HG03064 (cell line): Measurements from ENCODE around the gene SCUBE1.

ENCODE experiments used
- ATAC-seq: cut with Tn5 transposase; IDR thresholded peaks from one replicate; pipeline ENCODE4 v1.9.1; 2021; ENCODE audit warnings: low read depth; ENCODE audit not compliant: unreplicated experiment

The SCUBE1 gene

DNA sequence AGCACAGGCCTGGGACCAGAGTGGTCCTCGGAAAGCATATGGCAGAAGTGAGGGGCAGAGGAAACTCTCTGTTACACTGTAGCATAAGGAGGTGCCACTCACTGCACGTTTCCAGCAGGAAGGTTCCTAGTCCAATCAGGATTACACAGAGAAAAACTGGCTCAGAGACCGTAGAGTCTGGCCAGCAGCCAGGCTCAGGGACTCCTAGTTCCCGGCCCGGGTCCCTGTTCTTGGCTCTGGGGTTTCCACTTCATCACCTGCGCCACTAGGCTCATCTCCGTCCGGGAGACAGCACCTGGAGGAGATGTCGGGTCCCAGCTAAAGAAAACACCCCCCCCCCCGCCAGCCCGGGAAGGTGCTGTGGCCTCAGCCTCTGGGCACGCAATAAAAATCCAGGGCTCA lies 157.3 kb downstream of the SCUBE1 start:
- ATAC-seq, result no peak

DNA sequence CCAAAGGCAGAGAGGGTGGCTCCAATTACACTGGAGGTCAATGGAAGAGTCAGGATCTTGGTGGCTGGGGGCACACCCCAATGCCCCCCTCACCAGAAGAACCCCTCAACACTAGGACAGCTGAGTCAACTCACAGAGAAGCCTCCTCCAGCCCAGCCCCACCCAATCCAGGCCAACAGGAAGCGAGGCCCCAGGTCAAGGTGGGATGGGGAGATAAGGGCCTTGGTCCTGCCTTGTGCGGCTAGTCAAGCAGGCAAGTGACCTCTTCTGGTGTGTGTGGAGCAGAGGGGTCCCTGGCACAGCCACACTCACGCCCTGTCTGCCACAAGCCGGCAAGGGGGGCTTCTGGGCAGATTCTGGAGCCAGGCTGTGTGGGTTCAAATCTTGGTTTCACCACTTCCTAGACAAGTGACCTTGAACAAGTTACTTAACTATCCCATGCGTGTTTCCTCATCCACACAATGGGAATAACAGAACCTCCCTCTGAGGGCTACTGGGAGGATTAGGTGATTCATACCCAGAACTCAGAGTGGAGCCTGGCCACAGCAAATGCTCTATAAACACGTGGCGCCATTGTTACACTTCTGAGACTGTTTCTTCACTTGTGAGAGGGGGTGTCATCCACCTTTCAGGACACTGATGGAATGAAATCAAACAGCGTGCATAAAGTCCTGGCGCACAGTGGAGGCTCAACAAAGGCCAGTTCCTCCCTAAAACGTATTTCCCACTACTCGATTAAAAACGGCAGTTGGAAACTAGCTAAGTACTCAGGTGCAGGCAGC lies 159.5 kb downstream of the SCUBE1 start:
- ATAC-seq, result no peak

DNA sequence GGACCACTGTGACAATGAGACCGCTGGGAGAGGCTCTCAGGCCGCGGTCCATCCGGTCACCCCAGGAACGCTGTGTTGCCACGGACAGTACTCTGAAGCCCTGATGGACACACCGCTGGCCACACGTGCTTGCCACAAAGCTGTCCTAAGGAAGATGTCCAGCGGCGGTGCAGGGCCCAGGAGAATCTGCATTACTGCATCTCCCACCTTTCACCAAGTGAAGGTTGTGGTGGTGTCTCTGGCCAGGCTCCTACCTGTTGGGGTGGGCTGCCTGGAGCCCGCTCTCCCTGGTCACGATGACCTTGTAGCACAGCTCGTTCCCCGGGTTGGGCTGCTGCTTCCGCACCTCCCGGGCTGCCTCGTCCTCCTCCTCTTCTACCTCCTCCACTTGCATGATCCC lies 160.4 kb downstream of the SCUBE1 start:
- no peak for ATAC-seq

DNA sequence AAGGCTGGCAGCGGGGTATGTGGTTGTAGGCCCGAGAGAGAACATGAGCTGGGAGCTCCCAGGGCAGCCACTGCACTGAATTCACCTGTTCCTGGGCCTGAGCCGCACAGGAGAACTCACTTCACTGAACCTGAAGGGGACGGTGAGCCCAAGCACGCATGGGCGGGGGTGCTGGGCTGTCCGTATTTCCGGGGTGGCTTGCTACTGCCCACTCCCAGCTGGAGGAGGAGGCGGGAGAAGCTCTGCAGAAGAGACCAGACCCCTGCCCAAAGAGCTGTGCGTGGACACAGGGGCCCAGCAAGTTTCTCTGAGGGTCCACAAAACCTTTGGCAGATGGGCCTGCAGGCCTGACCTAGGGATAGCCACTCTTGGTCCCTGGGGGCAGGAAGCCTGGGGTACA lies 161.1 kb downstream of the SCUBE1 start:
- no peak for ATAC-seq

DNA sequence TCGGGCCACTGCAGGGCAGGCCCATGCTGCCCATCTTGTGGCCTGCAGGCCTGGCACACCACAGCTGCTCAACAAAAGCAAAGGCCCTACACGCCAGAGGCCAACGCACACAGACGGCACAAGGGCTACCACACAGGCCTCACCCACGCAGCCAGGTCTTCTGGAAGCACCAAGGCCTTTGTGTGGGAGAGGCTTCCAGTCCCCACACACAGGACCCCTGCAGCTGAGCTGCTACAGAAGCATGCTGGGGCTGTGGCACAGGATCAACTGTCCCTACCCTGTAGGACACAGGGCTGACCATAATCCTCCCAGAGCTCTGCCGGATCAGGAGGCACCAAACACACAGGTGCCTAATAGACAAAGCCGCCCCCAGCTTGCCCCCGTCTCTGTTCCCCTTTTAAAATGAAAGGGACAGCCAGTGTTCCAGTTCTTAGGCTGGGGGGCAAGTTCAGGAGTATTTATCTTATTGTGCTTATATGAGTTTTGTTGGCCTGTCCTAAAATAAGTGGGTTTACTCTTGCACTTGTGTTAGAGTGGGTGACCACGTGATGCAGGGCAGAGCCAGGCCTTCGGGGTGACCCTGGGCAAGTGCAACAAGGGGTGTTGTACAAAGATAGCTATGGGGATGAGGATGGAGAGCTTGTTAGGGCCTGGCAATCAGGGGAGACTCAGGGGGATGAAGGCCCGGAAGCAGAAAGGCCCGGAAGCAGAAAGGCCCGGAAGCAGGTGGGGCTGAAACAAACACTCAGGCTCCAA lies 161.7 kb downstream of the SCUBE1 start:
- no peak for ATAC-seq

DNA sequence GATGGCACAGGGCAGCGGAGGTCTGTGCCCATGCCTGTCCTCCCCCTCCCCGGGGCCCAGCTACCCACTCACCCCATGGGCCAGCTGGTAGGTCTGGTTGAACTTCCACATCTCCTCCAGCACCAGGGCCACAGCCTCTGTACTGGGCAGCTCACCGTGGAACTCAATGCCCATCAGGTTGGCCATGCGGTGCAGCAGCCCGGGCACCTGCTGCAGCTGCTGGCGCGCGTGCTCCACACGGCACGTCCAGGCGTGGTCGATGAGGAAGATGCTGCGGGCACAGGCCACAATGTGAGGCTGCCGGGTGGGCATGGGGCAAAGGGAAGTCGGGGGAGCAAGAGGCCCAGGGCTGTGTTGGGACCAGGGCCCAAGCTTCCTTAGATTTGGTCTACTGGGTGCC lies 162.5 kb downstream of the SCUBE1 start:
- no peak for ATAC-seq

DNA sequence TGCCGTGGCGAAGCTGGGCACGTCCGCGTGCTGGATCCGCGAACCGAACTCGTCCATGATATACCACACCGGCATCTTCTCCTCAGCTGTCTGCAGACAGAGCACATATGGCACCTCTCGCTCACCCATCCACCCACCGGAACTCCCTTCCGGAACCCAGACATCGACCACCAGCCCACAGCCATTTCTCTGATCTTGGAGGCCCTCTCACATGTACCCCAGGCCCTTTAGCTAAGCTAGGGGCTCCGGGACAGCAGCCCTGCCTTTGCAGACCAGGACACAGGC lies 163.3 kb downstream of the SCUBE1 start:
- ATAC-seq, result no peak

DNA sequence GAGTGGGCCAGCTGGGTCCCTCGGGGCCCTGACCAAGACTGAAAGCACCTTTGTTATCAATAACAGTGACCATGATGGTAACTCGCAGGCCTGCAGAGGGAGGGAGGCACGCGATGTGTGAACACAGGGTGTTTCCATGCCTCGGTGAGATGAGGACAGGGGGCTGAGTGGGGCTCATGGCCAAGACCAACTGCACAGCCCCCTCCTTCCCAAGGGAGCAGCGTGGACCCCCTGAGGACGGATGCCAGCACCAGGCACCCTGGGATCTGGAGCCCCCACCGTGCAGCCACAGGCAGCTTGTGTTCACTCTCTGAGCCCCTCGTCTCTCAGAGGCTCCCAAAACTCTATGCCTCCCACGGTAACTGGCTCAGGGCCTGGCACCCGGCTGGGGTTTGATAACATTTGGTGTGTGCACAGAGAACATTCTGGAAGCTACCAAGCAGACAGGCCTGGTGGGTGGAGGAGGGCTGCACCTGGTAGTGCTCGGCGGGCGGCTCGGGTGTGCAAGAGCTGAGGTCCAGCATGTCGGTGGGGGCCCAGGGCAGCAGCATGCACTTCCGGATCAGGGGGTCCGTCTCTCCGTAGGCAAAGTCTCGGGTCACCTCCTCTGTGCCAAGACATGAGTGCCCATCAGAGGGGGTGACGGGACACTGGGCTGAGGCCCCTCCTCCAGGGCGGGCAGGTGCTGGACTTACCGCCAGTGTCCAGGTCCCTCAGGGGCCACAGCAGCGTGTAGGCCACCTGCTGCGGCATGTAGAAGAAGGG lies 163.8 kb downstream of the SCUBE1 start:
- no peak for ATAC-seq

DNA sequence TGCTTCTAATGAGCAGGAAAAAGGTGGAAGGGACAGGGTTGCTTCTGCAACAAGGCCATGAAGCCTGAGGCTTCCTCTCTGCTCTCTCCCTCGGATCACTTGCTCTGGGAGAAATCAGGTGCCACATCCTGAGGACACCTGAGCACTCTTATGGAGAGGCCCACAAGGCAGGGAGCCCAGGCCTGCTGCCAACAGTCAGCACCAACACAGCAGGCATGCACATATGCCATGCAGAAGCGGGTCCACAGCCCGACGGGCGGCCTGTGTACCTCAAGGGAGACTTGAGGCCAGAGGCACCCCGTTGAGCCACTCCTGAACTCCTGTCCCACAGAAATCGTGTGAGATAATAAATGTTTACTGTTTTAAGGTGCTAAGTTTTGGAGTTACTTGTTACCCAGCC lies 165.7 kb downstream of the SCUBE1 start:
- ATAC-seq, result no peak

DNA sequence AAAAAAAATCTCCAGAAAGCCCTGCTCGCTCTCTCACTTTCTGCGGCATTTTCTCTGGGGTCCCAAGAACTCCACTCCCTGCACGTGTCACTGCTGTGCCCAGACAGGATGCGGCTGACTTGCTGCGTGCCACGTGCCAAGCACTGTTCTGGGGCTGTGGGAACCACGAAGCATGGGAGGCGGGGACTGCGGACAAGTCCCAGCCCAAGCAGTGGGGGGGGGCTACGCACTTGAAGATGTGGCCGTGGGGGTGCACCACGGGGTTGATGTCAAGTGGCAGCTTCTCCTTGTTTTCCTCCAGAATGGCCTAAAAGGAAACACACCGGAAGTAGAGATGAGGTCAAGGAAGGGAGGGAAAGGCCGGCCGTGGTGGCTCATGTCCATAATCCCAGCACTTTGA lies 167.1 kb downstream of the SCUBE1 start:
- no peak for ATAC-seq

DNA sequence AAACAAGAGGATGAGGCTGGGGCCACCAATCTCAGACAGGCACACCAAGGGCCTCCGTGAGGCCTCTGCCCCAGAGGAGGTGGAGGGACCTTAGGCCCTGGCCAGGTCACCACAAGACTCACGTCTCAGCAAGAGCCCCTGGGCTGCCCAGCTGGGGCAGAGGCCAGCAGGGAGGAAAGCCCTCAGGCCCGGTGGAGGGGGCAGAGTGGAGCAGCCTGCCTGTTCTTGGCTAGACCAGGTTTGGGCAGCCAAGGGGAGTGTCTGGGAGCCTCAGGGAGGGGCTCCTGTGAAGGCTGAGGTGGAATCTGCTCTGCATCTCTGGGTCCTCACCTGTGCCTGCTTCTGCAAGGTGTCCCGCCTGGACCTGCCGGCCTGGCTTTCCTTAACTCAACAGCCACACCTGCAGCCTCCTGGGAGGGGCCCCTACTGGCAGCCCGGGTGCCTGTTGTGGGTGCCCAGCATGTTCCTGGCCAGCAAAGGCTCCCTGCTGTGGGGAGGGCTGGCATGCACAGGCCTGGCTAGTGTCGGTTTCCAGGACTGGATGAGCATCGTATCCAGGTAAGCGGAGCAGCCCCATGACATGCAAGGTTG lies 168.1 kb downstream of the SCUBE1 start:
- no peak for ATAC-seq

DNA sequence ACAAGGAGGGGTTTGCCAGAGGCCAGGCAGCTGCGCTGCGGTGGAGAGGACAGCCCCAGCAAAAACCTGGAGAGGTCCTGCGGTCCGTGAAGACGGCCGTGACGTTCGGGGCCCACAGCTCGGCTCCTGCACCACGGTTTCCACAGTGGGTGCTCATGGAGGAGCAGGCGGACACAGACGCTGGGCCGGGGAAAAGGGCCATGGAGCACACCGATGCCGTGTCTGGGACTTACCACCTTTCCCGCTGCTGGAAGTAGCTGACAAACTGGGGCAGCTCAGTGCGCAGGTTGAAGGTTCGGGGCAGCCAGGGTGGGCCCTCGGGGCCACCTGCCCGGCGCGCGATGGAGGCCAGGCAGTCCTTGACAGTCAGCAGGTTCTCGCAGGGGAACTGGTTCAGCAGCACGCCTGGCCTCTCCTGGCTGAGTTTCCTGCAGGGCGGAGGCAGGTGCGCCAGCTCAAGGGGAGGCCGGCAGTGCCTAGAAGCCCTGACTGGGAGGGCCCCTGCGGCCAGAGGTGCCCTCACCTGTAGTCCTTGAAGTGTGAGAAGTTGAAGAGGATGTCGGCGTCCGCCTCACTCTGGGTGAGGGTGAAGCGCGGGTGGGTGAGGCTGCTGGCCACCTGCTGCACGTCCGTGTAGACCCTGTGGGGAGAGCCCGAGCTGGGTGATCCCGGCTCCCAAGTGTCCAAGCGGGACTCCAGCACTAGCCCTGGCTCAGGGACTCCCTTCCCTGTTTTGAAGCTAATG lies 169.0 kb downstream of the SCUBE1 start:
- no peak for ATAC-seq

DNA sequence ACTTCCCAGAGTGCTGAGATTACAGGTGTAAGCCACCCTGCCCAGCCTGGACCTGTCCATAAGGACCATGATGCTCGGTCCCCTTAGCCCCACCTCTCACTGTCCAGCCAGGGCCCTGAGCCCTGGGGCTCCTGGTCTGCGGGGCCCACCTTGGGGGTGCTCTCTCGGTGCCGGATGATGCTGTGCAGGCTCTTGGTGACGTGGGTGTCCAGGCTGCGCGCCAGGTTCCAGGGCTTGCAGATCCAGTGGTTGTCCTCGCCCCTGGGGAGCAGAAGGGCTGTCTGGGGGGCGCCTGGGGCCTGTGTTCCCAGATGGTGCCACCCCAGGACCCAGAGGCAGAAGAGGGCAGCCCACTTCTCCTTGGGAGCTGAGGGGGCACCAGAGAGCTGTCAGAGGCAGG lies 169.6 kb downstream of the SCUBE1 start:
- ATAC-seq, result no peak

DNA sequence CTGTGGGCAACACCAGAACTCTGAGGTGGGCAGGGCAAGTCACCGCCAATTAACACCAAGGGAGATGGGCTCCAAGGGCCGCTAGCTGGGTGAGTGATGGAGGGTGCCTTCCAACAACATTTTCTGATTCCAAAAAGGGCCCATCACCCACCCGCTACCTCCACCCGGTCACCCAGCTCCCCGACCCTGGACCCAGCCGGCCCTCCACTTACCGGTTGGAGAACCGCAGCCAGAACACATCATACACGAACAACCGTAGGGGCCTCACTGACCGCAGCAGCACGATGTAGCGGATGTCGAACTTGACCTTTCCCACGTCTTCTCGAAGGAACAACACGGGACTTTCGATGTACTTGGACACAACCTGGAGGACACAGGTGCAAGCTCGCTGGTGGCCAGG lies 171.0 kb downstream of the SCUBE1 start:
- no peak for ATAC-seq

DNA sequence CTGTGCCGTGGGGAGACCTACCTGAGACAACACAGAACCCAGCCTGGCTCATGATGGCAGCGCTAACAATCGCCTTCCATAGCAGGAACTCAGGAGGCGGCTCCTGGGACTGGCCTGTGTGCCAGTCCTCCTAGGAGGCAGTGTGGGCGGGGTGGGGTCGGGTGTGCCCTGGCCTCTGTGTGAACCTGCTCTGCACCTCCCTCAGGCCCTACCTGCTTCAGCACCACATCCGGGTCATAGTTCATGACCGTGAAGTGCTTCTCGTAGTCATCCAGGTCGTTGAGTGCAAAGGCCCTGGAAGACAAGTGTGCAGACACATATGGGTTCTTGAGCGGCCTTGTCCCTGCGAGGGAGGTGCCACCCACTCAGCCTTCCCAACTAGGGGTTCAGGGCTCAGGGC lies 171.6 kb downstream of the SCUBE1 start:
- ATAC-seq, result no peak

DNA sequence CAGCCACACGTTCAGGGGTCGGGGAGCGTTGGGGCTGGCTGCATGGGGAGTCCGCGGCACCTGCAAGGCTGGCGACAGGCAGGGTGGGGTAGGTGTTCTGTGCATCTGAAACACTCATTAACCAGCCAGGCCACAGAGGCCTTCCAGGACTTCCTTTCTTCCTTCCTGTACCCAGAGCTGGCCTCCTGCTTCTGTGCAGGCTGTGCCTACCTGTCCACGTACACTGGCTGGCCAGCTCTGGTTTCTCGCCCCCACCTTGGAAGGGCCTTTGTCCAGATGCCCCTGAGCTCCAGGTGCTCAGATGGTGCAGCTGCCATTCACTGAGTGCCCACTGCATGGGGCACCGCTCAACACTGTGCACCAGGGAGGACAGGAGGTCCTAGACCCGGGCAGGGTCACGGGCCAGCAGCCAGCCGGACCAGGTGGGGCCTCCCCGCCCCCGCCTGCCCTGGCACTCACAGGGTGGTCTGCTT lies 172.1 kb downstream of the SCUBE1 start:
- ATAC-seq, result no peak

DNA sequence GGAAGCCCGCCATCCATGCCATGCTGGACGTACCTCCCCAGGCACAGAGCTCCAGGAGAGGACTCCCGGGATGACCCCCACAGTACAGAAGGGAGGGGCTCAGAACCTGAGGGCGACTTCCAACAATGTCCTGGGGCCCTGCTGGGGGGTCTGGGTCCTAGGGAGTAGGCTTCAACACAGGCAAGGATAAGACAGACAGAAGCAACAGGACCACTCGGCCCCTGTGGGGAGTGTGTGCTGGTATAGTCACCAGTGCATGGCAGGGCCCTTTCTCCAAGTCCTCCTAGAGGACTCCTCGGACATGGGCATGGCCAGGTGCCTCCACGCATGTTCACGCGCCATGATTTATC lies 173.1 kb downstream of the SCUBE1 start:
- ATAC-seq, result no peak

DNA sequence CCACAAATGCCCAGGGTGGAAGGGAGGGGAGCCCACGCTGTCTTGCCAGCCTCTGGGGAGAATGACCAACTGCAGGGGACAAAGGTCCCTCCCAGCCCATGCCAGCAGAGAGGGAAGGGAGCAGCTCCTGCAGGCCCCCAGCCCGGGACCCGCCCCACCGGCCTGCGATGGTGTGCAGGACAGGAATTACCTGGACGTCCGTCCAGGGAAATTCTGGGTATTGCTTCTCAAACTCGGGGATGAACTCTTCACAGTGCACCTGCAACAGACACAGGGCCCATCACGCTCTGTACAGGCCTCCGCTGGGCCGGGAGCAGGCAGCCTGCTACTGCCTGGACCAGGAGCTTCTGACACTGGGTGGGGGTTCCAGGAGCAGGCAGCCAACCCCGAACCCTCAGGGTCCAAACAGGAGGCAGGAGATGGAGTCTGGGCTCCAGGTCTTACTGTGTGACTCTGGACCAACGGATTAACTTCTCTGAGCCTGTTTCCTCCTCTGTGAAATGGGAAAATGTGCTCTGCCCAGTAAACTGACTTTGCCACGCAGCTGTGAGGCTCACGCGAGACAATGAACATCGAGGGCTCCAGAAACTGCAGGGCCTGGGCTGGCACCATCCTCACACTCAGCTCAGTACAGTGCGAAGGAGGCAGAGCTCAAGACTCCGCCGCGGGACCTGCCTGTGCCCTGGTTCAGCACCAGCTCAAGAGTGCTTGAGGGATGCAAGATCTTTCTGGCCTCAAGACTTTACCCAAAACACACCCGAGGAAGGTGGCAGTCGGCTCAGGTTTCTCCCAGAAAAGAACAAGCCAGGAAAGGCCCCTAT lies 173.7 kb downstream of the SCUBE1 start:
- no peak for ATAC-seq

DNA sequence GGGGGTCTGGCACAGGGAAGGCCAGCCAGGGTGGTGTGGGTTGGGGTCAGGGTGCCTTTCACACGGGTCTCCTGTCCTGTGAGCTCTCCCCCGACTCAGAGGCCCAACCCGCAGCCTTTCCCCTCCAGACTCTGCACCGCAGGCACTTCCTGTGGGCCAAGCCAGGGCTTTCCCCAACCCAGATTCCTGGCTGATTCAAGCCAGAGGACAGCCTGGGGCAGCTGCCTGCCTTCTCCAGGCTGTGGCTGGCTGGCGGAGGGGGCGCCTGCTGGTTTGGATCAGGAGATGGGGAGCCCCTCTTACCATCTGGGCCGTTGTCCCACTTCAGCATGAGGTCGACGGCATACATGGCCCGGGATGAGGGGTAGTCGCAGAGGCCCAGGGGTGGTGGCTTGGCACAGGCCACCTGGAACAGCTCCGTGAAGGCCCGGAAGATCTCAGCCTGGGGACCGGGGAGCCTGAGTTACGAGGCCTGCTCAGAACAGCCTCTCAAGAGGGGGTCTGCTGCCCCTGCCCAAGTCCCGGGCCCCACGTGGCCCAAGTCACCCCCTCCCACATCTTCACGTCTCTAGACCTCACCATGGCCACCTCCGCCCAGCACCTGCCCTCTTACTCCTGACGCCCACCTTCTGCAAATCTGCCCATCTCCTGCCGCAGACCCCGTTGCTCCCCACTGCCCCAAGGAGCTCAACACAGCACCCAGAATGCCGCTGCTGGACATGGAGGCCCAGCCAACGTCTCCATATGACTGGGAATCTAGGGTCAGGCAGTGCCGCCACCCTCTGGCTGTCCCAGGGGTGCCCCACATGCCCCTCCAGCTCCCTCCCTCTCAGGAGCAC lies 174.5 kb downstream of the SCUBE1 start:
- no peak for ATAC-seq
